ENCODE data around the gene ARPP21. TPM values are rescaled to one million over a fixed set of nuclear protein-coding genes. Genes with fewer than 3 reads are reported as not detected.

ARPP21 gene
- total RNA-seq, 3 donors from 2014 or later: 0.29 to 1.9 (median 0.46) TPM

DNA sequence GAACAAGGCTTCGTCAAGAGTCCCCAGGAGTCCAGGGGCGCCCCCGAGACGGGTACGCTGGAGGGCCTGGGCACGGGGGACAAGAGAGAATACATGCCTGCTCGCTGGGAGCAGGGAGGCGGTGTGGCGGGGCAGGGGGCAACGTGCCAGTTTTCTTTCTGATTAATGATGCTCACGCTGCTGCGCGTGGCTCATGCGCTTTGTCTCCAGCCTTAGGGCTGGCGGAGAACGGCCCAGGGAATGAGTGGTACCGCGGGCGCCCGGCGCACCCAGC is 408 bp upstream of the ARPP21 start:
- ATAC-seq: no peak
- H3K4me3 ChIP-seq: no peak overlapping the region
- H3K4me1 ChIP-seq (ENCODE audit: low read depth): no peaks in the 10 kb centered on the region
- TF ChIP-seq, protein P1, sequence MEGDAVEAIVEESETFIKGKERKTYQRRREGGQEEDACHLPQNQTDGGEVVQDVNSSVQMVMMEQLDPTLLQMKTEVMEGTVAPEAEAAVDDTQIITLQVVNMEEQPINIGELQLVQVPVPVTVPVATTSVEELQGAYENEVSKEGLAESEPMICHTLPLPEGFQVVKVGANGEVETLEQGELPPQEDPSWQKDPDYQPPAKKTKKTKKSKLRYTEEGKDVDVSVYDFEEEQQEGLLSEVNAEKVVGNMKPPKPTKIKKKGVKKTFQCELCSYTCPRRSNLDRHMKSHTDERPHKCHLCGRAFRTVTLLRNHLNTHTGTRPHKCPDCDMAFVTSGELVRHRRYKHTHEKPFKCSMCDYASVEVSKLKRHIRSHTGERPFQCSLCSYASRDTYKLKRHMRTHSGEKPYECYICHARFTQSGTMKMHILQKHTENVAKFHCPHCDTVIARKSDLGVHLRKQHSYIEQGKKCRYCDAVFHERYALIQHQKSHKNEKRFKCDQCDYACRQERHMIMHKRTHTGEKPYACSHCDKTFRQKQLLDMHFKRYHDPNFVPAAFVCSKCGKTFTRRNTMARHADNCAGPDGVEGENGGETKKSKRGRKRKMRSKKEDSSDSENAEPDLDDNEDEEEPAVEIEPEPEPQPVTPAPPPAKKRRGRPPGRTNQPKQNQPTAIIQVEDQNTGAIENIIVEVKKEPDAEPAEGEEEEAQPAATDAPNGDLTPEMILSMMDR (IDR thresholded peaks at IDR 0.05): no peak
- DNase-seq: peak in 1 of 3 donors; percentile 37
- intact Hi-C loops (cut with DNase I, micrococcal nuclease): no loop called here
- no peaks in the 10 kb centered on the region for H3K9me3 ChIP-seq
- no peaks in the 10 kb centered on the region for H3K36me3 ChIP-seq (ENCODE audit: low read depth)

DNA sequence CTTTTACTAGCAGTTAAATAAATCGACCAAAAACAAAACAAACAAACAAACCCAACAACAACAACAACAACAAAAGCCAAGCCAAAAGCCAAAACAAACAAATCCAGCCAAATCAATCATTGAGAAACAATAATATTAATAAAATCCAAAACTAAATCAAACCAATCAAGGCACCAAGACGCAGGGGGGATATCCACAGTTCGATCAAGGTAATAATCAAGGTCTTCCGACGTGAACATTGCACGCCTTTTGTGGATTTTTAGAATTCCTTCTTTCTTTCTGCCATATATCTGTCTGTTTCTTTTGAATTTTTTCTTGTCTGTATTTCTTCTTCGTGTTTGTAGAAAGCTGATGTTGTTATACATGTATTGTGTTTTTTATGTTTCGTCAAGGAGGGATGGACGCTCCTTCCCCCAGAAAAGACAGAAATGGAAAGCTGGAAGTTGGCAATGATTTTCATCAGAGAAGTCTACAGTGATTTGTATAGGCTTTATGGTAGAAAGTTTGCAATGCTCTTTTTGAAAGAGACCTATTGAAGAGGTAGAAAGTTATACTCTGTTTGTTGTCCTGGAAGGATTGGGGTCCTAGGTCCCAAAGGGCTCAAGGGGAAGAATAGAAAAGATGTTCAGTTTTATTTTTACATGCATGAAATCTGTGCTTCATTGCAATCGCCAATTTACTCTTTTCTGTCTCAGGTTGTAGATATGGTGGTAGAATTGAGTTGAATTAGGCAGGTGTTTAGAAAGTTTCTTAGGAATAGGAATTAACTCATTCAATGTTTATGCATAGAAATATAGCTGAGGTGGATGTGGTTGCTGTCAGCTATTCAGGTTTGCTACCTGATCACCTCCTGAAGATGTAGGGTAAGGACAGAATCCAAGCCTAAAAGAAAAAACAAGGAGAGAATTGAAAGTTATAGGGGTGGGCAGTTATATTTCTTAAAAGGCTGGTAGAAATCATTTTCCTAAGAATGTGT is 1.2 kb downstream of the ARPP21 start:
- intact Hi-C loops (cut with DNase I, micrococcal nuclease): no loop called here
- no peak for ATAC-seq
- Histone ChIP-seq H3K9me3 (no peaks in the 10 kb centered on the region), H3K4me1 (ENCODE audit: low read depth) (no peaks in the 10 kb centered on the region), H3K36me3 (ENCODE audit: low read depth) (no peaks in the 10 kb centered on the region), H3K4me3 (no peak overlapping the region)
- TF ChIP-seq, protein P1 (IDR thresholded peaks at IDR 0.05): no peak
- DNase-seq: no peak

DNA sequence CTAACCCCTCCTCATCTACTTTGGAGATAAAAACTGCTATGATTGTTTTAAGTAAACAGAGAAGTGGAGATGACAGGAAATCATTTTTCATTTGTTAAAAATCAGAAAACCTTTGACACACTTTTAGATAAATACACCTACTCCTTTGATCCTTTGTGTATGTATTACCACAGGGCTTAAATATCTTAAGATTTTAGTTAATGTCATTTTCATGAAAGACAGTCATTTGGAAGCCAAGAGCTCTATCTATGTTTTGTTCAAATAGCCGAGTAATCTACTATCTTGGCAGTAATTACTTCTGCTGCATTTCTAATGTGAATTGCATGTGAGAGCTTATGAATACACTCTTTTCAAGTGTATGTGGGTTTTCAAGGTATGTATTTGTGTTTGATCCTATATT is 2.0 kb downstream of the ARPP21 start:
- ATAC-seq (no peak), DNase-seq (no peak)
- Histone ChIP-seq H3K36me3 (ENCODE audit: low read depth) (no peaks in the 10 kb centered on the region), H3K4me3 (no peak overlapping the region), H3K4me1 (ENCODE audit: low read depth) (no peaks in the 10 kb centered on the region), H3K9me3 (no peaks in the 10 kb centered on the region)
- TF ChIP-seq, protein P1 (IDR thresholded peaks at IDR 0.05): no peak
- intact Hi-C loops (cut with DNase I, micrococcal nuclease): no loop called here

DNA sequence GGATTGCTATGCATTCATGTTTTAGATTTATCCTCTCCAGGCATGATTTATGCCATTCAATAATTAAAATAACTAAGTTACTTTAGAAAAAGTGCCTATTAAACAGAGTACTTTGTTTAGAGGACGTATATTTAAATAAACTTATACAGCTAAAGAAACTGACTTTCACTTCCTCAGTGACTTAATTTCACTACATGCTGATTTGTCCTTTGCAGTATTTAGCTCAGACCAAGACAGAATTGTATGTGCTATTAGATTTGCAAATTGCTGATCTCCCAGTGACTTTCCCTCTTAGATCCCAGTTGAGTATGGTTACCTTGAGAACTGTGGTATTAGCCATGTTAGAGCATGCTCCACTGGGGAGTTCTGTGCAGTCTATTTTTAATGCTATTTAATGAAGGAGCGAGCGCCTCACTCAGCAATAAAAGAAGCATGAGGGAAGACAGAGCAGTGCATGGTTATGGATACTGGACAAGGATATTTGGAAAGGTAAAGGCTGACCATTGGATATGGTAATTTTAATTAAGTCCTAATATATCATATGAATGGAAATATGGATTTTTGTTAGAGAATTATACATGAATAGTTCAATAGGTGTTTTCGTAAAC is 2.7 kb downstream of the ARPP21 start:
- Histone ChIP-seq H3K4me1 (ENCODE audit: low read depth) (no peaks in the 10 kb centered on the region), H3K4me3 (no peak overlapping the region), H3K9me3 (no peaks in the 10 kb centered on the region), H3K36me3 (ENCODE audit: low read depth) (no peaks in the 10 kb centered on the region)
- intact Hi-C loops (cut with DNase I, micrococcal nuclease): no loop called here
- TF ChIP-seq, protein P1 (IDR thresholded peaks at IDR 0.05): no peak
- ATAC-seq (no peak), DNase-seq (no peak)

DNA sequence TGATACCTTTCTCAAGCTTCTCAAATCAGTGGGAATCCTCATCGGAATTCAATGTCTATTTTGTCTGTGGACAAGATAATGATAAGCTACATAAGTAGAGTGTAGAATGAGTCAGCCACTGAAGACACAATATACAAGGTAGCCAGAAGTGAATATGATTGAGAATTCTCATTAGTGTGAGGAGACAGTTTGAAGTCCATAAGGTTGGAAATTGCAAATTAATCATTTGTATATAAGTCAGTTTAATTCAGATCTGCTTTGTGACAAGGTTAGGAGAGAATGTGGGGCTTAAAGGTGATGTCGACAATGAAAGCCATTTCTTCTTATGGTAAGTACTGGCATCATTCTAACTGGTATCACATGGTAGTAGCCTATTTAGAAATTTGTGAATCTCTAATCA is 4.2 kb downstream of the ARPP21 start:
- no peak for DNase-seq
- ATAC-seq: no peak
- H3K9me3 ChIP-seq: no peaks in the 10 kb centered on the region
- no peak overlapping the region for H3K4me3 ChIP-seq
- intact Hi-C loops (cut with DNase I, micrococcal nuclease): no loop called here
- TF ChIP-seq, protein P1 (IDR thresholded peaks at IDR 0.05): no peak
- no peaks in the 10 kb centered on the region for H3K4me1 ChIP-seq (ENCODE audit: low read depth)
- no peaks in the 10 kb centered on the region for H3K36me3 ChIP-seq (ENCODE audit: low read depth)
